ENCODE results near the gene KAT2A.

KAT2A gene

GRCh38 chr17:42118545-42118944 lies 2.6 kb downstream of the KAT2A start:
- DNase-seq (ENCODE audit: insufficient read length, low spot score) (no peak), FAIRE-seq (no peak)
- TF ChIP-seq, protein P1, sequence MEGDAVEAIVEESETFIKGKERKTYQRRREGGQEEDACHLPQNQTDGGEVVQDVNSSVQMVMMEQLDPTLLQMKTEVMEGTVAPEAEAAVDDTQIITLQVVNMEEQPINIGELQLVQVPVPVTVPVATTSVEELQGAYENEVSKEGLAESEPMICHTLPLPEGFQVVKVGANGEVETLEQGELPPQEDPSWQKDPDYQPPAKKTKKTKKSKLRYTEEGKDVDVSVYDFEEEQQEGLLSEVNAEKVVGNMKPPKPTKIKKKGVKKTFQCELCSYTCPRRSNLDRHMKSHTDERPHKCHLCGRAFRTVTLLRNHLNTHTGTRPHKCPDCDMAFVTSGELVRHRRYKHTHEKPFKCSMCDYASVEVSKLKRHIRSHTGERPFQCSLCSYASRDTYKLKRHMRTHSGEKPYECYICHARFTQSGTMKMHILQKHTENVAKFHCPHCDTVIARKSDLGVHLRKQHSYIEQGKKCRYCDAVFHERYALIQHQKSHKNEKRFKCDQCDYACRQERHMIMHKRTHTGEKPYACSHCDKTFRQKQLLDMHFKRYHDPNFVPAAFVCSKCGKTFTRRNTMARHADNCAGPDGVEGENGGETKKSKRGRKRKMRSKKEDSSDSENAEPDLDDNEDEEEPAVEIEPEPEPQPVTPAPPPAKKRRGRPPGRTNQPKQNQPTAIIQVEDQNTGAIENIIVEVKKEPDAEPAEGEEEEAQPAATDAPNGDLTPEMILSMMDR (IDR thresholded peaks at IDR 0.05; ENCODE audit: insufficient read depth, missing control alignments), result peak; percentile 55

DNA sequence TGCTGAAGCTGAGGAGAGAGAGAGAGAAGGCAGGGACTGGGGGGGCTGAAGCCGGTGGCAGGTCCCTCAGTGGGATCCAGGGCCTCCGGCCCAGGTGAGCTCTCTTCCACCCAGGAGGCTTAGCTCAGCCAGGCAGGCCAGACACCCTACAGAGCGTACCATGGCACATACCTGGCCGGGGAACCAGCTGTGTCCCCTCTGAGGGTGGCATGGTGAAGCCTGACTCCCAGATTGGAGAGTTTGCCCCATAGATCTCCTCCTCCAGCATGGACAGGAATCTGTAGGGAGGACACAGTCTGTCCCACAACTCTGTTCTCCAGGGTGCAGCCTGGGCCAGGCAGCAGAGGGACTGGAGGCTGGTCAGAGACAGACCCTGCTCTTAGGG lies 3.0 kb downstream of the KAT2A start:
- FAIRE-seq, result no peak
- DNase-seq (ENCODE audit: insufficient read length, low spot score), result no peak
- TF ChIP-seq, protein P1 (IDR thresholded peaks at IDR 0.05; ENCODE audit: insufficient read depth, missing control alignments), result no peak

DNA sequence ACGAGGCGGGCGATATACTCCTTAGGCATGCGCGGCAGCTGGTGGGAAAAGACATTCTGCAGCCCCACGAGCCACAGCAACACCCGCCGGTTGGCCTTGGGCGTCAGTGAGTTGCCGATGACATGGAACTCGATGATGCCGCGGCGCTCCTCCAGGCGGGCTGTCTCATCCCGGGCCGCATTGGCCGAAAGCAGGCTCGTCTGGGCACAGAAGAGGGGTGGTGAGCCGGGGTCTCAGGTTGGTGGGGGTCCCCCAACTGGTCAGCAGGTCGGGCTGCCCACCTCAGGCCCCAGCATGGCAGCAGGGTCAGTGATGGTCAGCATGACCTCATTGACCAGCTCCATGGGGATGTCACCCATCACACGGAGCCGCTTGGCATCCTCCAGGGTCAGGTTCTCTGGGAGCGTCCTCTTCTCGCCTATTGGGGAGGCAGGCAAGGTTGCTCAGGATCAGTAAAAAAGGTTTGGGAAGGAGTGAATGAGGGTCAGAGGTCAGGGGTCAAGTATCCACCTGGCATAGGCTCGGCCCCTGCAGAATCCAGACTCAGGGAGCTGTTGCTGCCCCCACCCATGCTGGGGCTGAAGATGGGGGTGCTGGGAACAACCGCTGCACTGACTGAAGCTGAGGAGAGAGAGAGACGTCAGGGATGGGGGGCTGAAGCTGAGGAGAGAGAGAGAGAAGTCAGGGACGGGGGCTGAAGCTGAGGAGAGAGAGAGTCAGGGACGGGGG lies 3.6 kb downstream of the KAT2A start:
- FAIRE-seq (no peak), DNase-seq (ENCODE audit: insufficient read length, low spot score) (no peak)
- TF ChIP-seq, protein P1 (IDR thresholded peaks at IDR 0.05; ENCODE audit: insufficient read depth, missing control alignments), result no peak

- TF ChIP-seq, protein P1 (IDR thresholded peaks at IDR 0.05; ENCODE audit: insufficient read depth, missing control alignments), result peak; percentile 99
- FAIRE-seq (peak; percentile 64), DNase-seq (ENCODE audit: insufficient read length, low spot score) (peak; percentile 83)
Observed at GRCh38 chr17:42116705-42117396, 4.3 kb downstream of the KAT2A start.

GRCh38 chr17:42114118-42114517 lies 7.0 kb downstream of the KAT2A start:
- FAIRE-seq (no peak), DNase-seq (ENCODE audit: insufficient read length, low spot score) (no peak)
- TF ChIP-seq, protein P1 (IDR thresholded peaks at IDR 0.05; ENCODE audit: insufficient read depth, missing control alignments), result no peak

DNA sequence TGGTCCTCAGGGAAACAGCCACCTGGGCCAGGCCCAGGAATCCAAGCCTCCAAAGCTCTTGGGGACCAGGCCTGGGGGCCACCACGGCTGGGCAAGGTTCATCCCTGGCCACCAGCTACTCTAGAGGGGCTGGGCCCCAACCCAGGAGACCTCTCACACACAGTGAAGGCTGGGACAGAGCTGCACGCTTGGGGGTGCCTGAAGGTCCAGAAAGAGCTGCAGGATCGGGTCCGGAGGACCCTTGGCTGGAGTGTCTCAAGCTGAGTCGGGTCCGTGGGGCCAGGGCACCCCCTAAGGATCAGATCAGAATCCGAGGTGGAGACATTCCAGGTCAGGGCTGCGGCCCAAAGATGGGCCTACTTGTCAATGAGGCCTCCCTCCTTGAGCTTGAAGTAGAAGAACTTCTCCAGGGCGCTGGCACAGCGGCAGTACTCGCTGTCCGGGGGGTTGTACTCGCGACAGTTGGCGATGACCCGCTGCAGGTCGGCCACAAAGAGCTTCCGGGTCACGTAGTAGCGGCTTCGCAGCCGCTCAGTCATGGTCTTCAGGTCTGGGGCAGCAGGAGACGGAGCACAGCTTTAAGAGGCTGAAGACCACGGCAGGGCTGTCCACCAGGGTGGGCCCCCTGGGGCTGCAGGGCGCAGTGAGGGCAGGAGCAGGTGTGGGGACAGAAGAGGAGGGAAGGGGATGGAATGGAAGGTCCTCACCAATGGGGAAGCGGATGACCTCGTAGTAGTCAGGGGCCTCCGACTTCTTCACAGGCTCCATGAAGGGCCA lies 7.7 kb downstream of the KAT2A start:
- TF ChIP-seq, protein P1 (IDR thresholded peaks at IDR 0.05; ENCODE audit: insufficient read depth, missing control alignments), result no peak
- no peak for DNase-seq (ENCODE audit: insufficient read length, low spot score)
- FAIRE-seq, result no peak
